Activated T-helper 2 cell treated with anti-CD3 and anti-CD28 coated beads, Interferon-gamma antibody, Interleukin-2, Interleukin-4, amounts not matched to agents 10 μg/mL and 5 μg/mL and 100 μg/mL, durations not matched to agents 14 hours and 24 hours and 36 hours (primary cell): ENCODE measurements around the gene EFR3B. TPM values are rescaled to one million over a fixed set of nuclear protein-coding genes. Genes with fewer than 3 reads are reported as not detected.

Experiments
- DNase-seq: peaks from one replicate; pipeline ENCODE4 v3.0.0; 2021; ENCODE audit warnings: low spot score
- H3K27ac Mint-ChIP-seq: one replicate; pipeline ENCODE4 v1.8.0; 2021; ENCODE audit warnings: mixed read lengths
- H3K27me3 Mint-ChIP-seq: one replicate; pipeline ENCODE4 v1.8.0; 2021; ENCODE audit warnings: low read depth, mixed read lengths
- H3K36me3 Mint-ChIP-seq: one replicate; pipeline ENCODE4 v1.8.0; 2021; ENCODE audit warnings: low read depth, mixed read lengths
- H3K4me1 Mint-ChIP-seq: one replicate; pipeline ENCODE4 v1.8.0; 2021; ENCODE audit warnings: low read depth, mixed read lengths
- H3K4me3 Mint-ChIP-seq: one replicate; pipeline ENCODE4 v1.8.0; 2021; ENCODE audit warnings: low read depth, mild to moderate bottlenecking, moderate library complexity, mixed read lengths
- H3K9me3 Mint-ChIP-seq: one replicate; pipeline ENCODE4 v1.8.0; 2021; ENCODE audit warnings: mixed read lengths
- intact Hi-C: fragments of 100-400 bp; cut with micrococcal nuclease; formaldehyde crosslinking; loops from one replicate; pipeline ENCODE4 v1.15.1; 2023
- total RNA-seq: library from RNA; stranded (reverse); gene quantifications from 2 replicates; pipeline ENCODE4 v1.2.3, GENCODE V29; 2022

Gene EFR3B
- total RNA-seq, 1 donor from 2014 or later = 0.46 TPM

DNA sequence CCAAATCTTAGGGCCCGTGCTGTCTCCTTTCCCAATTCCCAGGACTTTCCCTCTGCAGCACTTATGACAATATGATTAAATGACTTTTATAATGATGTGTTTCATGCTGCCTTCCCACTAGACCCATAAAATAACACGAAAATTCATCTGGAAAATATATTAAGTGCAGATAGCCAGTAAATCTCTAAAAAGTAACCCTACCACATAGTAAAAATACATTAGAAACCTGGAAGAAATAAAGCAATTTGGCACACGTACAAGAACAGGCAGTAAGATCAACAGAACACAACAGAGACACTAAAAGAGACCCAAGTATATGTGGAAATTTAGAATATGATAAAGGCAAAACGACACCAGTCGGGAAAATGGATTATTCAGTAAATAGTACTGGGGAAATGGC lies 156.7 kb downstream of the EFR3B start:
- intact Hi-C loops = loop anchor here (10.0 kb wide), 1 partner anchor 64 kb away; no protein-coding TSS in a partner anchor
- no peaks in the 10 kb centered on the region for H3K36me3 Mint-ChIP-seq
- H3K4me1 Mint-ChIP-seq = peaks cover 2% of the 10 kb centered on the region
- H3K4me3 Mint-ChIP-seq = no peak overlapping the region
- no peak overlapping the region for H3K27ac Mint-ChIP-seq
- no peak for DNase-seq
- no peaks in the 10 kb centered on the region for H3K9me3 Mint-ChIP-seq
- peaks cover 14% of the 10 kb centered on the region for H3K27me3 Mint-ChIP-seq

DNA sequence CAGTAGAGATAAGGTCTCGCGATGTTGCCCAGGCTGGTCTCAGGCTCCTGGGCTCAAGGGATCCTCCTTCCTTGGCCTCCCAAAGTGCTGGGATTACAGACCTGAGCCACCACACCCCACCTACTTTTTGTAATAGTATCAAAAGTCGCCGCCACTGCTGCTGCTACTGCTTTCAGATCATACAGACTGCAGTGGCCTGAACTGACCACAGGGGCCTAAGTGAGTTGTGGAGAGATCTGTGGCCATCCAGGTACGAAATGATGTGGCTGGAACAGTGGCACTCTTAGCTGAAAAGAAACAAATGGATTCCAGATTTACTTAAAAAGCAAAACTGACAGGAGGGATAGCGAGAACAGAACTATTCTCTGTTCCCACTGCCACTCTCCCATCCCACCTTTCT lies 159.4 kb downstream of the EFR3B start:
- Mint-ChIP-seq H3K9me3 (no peaks in the 10 kb centered on the region), H3K36me3 (no peaks in the 10 kb centered on the region), H3K27ac (no peak overlapping the region), H3K4me3 (no peak overlapping the region), H3K4me1 (peaks cover 2% of the 10 kb centered on the region), H3K27me3 (peaks cover 14% of the 10 kb centered on the region)
- DNase-seq = no peak
- intact Hi-C loops = no loop called here

DNA sequence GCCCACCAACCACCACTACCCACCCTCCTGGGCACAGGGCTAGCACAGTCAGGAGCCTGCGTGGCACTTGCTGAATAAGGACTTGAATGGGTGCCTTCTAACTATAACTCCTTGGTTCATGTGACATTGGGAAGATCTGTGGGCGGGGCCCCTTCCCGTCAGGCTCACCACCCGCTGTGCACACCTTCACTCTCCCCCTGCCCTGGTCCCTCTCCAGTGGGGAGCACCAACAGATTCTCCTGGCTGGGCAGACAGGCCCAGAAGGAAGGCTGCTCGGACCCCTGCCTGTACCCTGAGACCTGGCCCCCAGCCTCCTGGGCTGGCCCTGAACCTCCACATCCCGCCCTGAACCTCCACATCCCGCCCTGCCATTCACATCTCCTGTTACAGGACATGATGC lies 159.9 kb downstream of the EFR3B start:
- peaks cover 14% of the 10 kb centered on the region for H3K27me3 Mint-ChIP-seq
- H3K9me3 Mint-ChIP-seq = no peaks in the 10 kb centered on the region
- H3K36me3 Mint-ChIP-seq = no peaks in the 10 kb centered on the region
- DNase-seq = no peak
- no peak overlapping the region for H3K4me3 Mint-ChIP-seq
- no peak overlapping the region for H3K27ac Mint-ChIP-seq
- intact Hi-C loops = no loop called here
- peaks cover 2% of the 10 kb centered on the region for H3K4me1 Mint-ChIP-seq

DNA sequence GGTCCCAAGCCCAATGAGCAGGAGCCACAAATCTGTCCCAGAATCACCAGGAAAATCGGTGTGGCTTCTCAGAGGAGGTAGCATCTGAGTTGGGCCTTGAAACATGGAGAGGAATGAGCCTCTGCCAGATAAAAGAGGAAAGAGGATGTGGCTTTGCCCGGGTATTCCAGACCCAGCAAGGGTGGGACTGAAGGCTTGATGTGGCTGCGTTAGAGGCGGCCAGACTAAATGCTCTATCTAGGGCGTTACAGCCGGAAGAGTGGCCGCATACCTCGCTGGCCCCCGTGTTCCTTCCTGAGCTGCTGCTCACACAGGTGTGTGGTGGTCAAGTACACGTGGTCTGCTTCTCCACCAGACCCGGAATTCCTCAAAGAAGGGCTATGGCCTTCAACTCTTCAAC lies 160.4 kb downstream of the EFR3B start:
- H3K4me1 Mint-ChIP-seq = peaks cover 2% of the 10 kb centered on the region
- intact Hi-C loops = no loop called here
- no peak for DNase-seq
- peaks cover 14% of the 10 kb centered on the region for H3K27me3 Mint-ChIP-seq
- H3K4me3 Mint-ChIP-seq = no peak overlapping the region
- H3K27ac Mint-ChIP-seq = no peak overlapping the region
- no peaks in the 10 kb centered on the region for H3K9me3 Mint-ChIP-seq
- H3K36me3 Mint-ChIP-seq = no peaks in the 10 kb centered on the region

DNA sequence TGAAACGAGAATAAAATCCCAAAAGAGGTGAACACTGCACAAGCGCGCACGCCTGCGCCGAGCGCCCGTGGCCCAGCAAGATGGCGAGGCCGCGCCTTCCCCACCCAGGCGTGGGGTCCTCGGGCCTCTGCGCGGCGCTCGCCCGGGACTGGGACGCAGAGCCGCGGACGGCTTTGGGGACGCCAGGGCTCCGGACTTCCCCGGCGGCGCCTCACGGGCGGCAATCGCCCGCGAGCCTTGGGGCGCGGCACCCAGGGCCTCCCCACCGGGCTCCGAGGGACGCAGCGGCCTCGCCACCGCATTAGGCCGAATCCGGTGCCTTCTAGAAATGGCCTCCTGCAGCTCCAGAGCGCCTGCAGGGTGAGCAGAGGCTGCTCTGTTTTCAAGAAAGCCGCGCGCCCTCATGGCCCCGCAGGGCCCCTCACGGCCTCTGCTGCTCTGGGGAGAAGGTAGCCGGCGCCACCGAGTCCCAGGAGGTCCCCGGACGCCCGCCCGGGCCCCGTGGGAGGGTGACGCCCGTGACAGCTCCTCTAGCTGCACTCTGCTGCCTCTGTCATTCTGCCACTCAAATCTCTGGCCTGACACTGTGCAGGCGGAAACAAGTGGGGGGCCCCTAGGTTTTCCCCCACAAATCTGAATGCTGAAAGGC lies 162.4 kb downstream of the EFR3B start:
- peaks cover 4% of the 10 kb centered on the region for H3K4me1 Mint-ChIP-seq
- peaks cover 2% of the 10 kb centered on the region for H3K27me3 Mint-ChIP-seq
- no peaks in the 10 kb centered on the region for H3K9me3 Mint-ChIP-seq
- DNase-seq = no peak
- intact Hi-C loops = no loop called here
- H3K4me3 Mint-ChIP-seq = no peak overlapping the region
- H3K36me3 Mint-ChIP-seq = no peaks in the 10 kb centered on the region
- no peak overlapping the region for H3K27ac Mint-ChIP-seq

DNA sequence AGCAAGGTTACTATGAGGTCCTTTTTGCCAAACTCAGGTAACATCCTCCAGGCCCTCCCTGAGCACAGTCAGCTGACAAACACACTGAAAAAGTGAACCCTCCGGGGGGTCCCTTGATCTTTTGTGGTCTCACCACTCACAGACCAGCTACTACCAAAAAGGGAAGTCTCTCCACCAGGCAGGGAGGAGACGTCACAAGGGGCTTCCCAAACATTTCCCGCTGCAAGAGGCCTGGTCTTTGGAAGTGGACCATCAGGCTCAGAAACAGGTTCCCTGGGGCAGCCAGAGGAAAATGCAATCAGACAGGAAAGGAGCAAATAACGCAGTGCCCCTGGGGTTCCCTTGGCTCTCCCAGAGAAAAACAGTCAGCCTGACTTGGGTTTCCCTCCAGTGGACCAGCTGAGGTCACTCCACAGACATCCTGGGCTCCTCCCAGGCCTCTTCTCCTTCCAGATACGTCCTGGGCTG lies 165.2 kb downstream of the EFR3B start:
- no peak overlapping the region for H3K27ac Mint-ChIP-seq
- DNase-seq = no peak
- no peaks in the 10 kb centered on the region for H3K36me3 Mint-ChIP-seq
- peaks cover 16% of the 10 kb centered on the region for H3K4me1 Mint-ChIP-seq
- intact Hi-C loops = no loop called here
- no peak overlapping the region for H3K4me3 Mint-ChIP-seq
- H3K9me3 Mint-ChIP-seq = no peaks in the 10 kb centered on the region
- no peaks in the 10 kb centered on the region for H3K27me3 Mint-ChIP-seq

Other genes with a start within 250 kb of the EFR3B start
- 25.9 and 26.6 TPM in 2 replicates for gene PTRHD1, start 248.7 kb upstream of the EFR3B start, total RNA-seq
- gene CENPO, start 248.7 kb upstream of the EFR3B start, total RNA-seq = 41.8 and 46.4 TPM in 2 replicates
- 108 and 112 TPM in 2 replicates for gene ADCY3, start 121.8 kb upstream of the EFR3B start, total RNA-seq
- gene DNAJC27, start 70.1 kb upstream of the EFR3B start, total RNA-seq = 4.9 and 6.1 TPM in 2 replicates
- gene POMC, start 126.5 kb downstream of the EFR3B start, total RNA-seq = 5.8 and 6.7 TPM in 2 replicates